Fibroblast of lung (primary cell): ENCODE data around the gene PEPD.

Experiments used
- EZH2 ChIP-seq: IDR thresholded peaks from 2 replicates; pipeline ENCODE4 v1.5.1; 2012; ENCODE audit warnings: low read length, control low read depth, mild to moderate bottlenecking; ENCODE audit errors: missing control alignments
- TF ChIP-seq, protein P1 (sequence below), 2 donors: IDR thresholded peaks in 1 of 2; conservative IDR thresholded peaks in 1 of 2; 1 replicate in 1 of 2; 2 replicates in 1 of 2; pipeline ENCODE4 v1.5.1; 2011 to 2012; ENCODE audit warnings: low read length in 2 of 2, control low read depth in 1 of 2, inconsistent platforms in 1 of 2, low read depth in 1 of 2, mild to moderate bottlenecking in 1 of 2

DNA sequence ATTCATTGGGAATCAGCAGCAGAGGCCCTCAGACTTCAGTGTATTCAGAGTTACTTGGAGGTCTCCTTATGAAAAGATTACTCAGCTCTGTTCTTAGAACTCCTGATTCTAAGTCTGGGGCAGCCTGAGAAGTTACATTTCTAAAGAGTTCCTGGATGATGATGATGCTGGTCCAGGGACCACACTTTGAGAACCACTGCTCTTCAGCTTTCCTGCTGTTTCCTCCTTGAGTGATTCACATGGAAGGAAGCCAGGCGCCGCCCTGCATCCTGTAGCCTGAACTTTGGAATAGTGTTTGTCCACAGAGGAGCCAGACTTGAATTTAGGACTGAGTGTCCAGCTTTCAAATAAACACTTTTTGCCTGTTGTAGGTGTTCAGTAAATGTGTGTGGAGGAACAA lies 145.2 kb downstream of the PEPD start:
- no peak for TF ChIP-seq EZH2
- TF ChIP-seq, protein P1, sequence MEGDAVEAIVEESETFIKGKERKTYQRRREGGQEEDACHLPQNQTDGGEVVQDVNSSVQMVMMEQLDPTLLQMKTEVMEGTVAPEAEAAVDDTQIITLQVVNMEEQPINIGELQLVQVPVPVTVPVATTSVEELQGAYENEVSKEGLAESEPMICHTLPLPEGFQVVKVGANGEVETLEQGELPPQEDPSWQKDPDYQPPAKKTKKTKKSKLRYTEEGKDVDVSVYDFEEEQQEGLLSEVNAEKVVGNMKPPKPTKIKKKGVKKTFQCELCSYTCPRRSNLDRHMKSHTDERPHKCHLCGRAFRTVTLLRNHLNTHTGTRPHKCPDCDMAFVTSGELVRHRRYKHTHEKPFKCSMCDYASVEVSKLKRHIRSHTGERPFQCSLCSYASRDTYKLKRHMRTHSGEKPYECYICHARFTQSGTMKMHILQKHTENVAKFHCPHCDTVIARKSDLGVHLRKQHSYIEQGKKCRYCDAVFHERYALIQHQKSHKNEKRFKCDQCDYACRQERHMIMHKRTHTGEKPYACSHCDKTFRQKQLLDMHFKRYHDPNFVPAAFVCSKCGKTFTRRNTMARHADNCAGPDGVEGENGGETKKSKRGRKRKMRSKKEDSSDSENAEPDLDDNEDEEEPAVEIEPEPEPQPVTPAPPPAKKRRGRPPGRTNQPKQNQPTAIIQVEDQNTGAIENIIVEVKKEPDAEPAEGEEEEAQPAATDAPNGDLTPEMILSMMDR (conservative IDR thresholded peaks at IDR 0.05 in 1 of 2, IDR thresholded peaks at IDR 0.05 in 1 of 2; ENCODE audit: low read depth in 1 of 2, low read length in 2 of 2) = no peak
